ENCODE results near the gene ATG14. TPM values are rescaled to one million over a fixed set of nuclear protein-coding genes. Genes with fewer than 3 reads are reported as not detected.

ATG14 gene
- total and polyA plus RNA-seq, 2 donors (not counting 1 experiment from before 2014, with no cell fraction given) = 7.2 to 15.5 TPM

- POLR2A ChIA-PET = no interaction called here
- ATAC-seq (ENCODE audit: low read depth) = no peak
- no peak for TF ChIP-seq CTCF (IDR thresholded peaks at IDR 0.05)
- TF ChIP-seq EZH2 (IDR thresholded peaks at IDR 0.05; ENCODE audit: borderline replicate concordance, insufficient read depth, low read depth, low read length, poor library complexity, severe bottlenecking) = no peak
- WGBS (ENCODE audit: insufficient coverage) = no CpG with 5 or more reads among the region's 2 CpGs
- Histone ChIP-seq H2AFZ (ENCODE audit: insufficient read depth, low read depth, low read length, poor library complexity, severe bottlenecking) (no peak overlapping the region), H3K9me3 (ENCODE audit: control extremely low read depth in 1 of 3, control insufficient read depth in 2 of 3, insufficient read depth in 1 of 3, low read length in 2 of 3) (no peaks in the 10 kb centered on the region), H3K4me3 (ENCODE audit: control extremely low read depth in 1 of 5, extremely low read depth in 1 of 5, insufficient read depth in 1 of 5, low read depth in 2 of 5, low read length in 4 of 5) (no peak overlapping the region), H3K36me3 (replicated peaks in 1 of 2; ENCODE audit: control extremely low read depth in 1 of 2, control insufficient read depth in 1 of 2, extremely low read depth in 1 of 2, insufficient read depth in 2 of 2, low read length in 1 of 2) (peaks cover 0 to 1% of the 10 kb centered on the region in 2 experiments), H3K27ac (ENCODE audit: low read length in 2 of 2) (no peak overlapping the region), H3K9ac (ENCODE audit: low read length) (no peak overlapping the region), H3K4me1 (ENCODE audit: control insufficient read depth in 2 of 2, insufficient read depth in 2 of 2, low read length in 2 of 2) (no peaks in the 10 kb centered on the region), H4K20me1 (ENCODE audit: control insufficient read depth, insufficient read depth, low read length, poor library complexity, severe bottlenecking) (peaks cover 27% of the 10 kb centered on the region), H3K27me3 (replicated peaks in 1 of 4; ENCODE audit: control extremely low read depth in 1 of 4, control insufficient read depth in 3 of 4, insufficient read depth in 4 of 4, low read length in 3 of 4) (no peaks in the 10 kb centered on the region), H3K79me2 (ENCODE audit: control insufficient read depth, insufficient read depth, low read length) (peaks cover 87% of the 10 kb centered on the region), H3K4me2 (replicated peaks; ENCODE audit: low read depth, low read length, poor library complexity, severe bottlenecking) (no peak overlapping the region)
- intact Hi-C loops (cut with micrococcal nuclease) = no loop called here
- H3K4me3 Mint-ChIP-seq = no peak overlapping the region
- no peak for DNase-seq
- H3K27me3 Mint-ChIP-seq = no peaks in the 10 kb centered on the region
- H3K9me3 Mint-ChIP-seq (ENCODE audit: insufficient read depth) = no peaks in the 10 kb centered on the region
- CTCF ChIA-PET = interaction anchor here (0.9 kb wide), 1 partner anchor 14 kb away, joined by 3 read pairs; no protein-coding TSS in a partner anchor
- peaks cover 43% of the 10 kb centered on the region for H3K4me1 Mint-ChIP-seq
- no peak overlapping the region for H3K27ac Mint-ChIP-seq
These were observed 69.8 kb downstream of the ATG14 start for GRCh38 chr14:55341781-55342180.

- no peaks in the 10 kb centered on the region for H3K27me3 ChIP-seq (replicated peaks in 1 of 4; ENCODE audit: control extremely low read depth in 1 of 4, control insufficient read depth in 3 of 4, insufficient read depth in 4 of 4, low read length in 3 of 4)
- ChIA-PET CTCF (interaction anchor here (0.7 kb wide), 1 partner anchor 68 kb away, joined by 3 read pairs; no protein-coding TSS in a partner anchor), POLR2A (no interaction called here)
- H2AFZ ChIP-seq (ENCODE audit: insufficient read depth, low read depth, low read length, poor library complexity, severe bottlenecking) = no peak overlapping the region
- no peaks in the 10 kb centered on the region for H3K9me3 ChIP-seq (ENCODE audit: control extremely low read depth in 1 of 3, control insufficient read depth in 2 of 3, insufficient read depth in 1 of 3, low read length in 2 of 3)
- H3K4me2 ChIP-seq (replicated peaks; ENCODE audit: low read depth, low read length, poor library complexity, severe bottlenecking) = no peak overlapping the region
- TF ChIP-seq CTCF (IDR thresholded peaks at IDR 0.05) = no peak
- TF ChIP-seq EZH2 (IDR thresholded peaks at IDR 0.05; ENCODE audit: borderline replicate concordance, insufficient read depth, low read depth, low read length, poor library complexity, severe bottlenecking) = no peak
- Mint-ChIP-seq H3K4me1 (peaks cover 41% of the 10 kb centered on the region), H3K27ac (no peak overlapping the region), H3K4me3 (no peak overlapping the region), H3K27me3 (no peaks in the 10 kb centered on the region), H3K9me3 (ENCODE audit: insufficient read depth) (no peaks in the 10 kb centered on the region)
- no peak overlapping the region for H3K27ac ChIP-seq (ENCODE audit: low read length in 2 of 2)
- H3K4me3 ChIP-seq (ENCODE audit: control extremely low read depth in 1 of 5, extremely low read depth in 1 of 5, insufficient read depth in 1 of 5, low read depth in 2 of 5, low read length in 4 of 5) = no peak overlapping the region
- peaks cover 22% of the 10 kb centered on the region for H4K20me1 ChIP-seq (ENCODE audit: control insufficient read depth, insufficient read depth, low read length, poor library complexity, severe bottlenecking)
- ATAC-seq (ENCODE audit: low read depth) (no peak), DNase-seq (no peak)
- no peaks in the 10 kb centered on the region for H3K4me1 ChIP-seq (ENCODE audit: control insufficient read depth in 2 of 2, insufficient read depth in 2 of 2, low read length in 2 of 2)
- H3K79me2 ChIP-seq (ENCODE audit: control insufficient read depth, insufficient read depth, low read length) = peaks cover 88% of the 10 kb centered on the region
- intact Hi-C loops (cut with micrococcal nuclease) = no loop called here
- peaks cover 0 to 1% of the 10 kb centered on the region in 2 experiments for H3K36me3 ChIP-seq (replicated peaks in 1 of 2; ENCODE audit: control extremely low read depth in 1 of 2, control insufficient read depth in 1 of 2, extremely low read depth in 1 of 2, insufficient read depth in 2 of 2, low read length in 1 of 2)
- WGBS (ENCODE audit: insufficient coverage) = 100% methylated on average over 2 of the region's 3 CpGs
- no peak overlapping the region for H3K9ac ChIP-seq (ENCODE audit: low read length)
These were observed 71.1 kb downstream of the ATG14 start for GRCh38 chr14:55340482-55340881.
